Adrenal gland (tissue), 12 donors: Measurements from ENCODE around the gene KLHDC10. TPM values are rescaled to one million over a fixed set of nuclear protein-coding genes. Genes with fewer than 3 reads are reported as not detected.
"Not testable (repeated sequence)": the region's sequence is repeated elsewhere in the genome, so short reads cannot be mapped to it uniquely, and the experiment has no call there.

Experiments used
- DNase-seq, 7 donors: peaks; one replicate each; pipeline ENCODE4 v3.0.0-alpha.2; 2019 to 2020
- H3K27ac ChIP-seq, 5 donors: fragments of 200-600 bp; sonication (generic) in 4 of 5; 1 replicate in 3 of 5; 2 replicates in 2 of 5; pipeline versions ENCODE4 v1.5.1 to v1.8.0; 2016 to 2020; ENCODE audit warnings: mild to moderate bottlenecking in 1 of 5
- H3K27me3 ChIP-seq: fragments of 200-600 bp; 2 replicates; pipeline ENCODE4 v1.8.0; 2021
- H3K36me3 ChIP-seq, 2 donors: fragments of 200-600 bp; replicated peaks in 1 of 2; 1 replicate in 1 of 2; 2 replicates in 1 of 2; pipeline versions ENCODE4 v1.5.1 to v1.8.0; 2018 to 2022
- H3K4me1 ChIP-seq, 2 donors: fragments of 200-600 bp; replicated peaks in 1 of 2; 1 replicate in 1 of 2; 2 replicates in 1 of 2; pipeline versions ENCODE4 v1.5.1 to v1.8.0; 2018 to 2021
- H3K4me3 ChIP-seq, 4 donors: fragments of 200-600 bp; sonication (generic) in 3 of 4; one replicate each; pipeline ENCODE4 v1.5.1; 2016 to 2018
- H3K9me3 ChIP-seq, 3 donors: fragments of 200-600 bp; sonication (generic) in 1 of 3; replicated peaks in 1 of 3; 1 replicate in 2 of 3; 2 replicates in 1 of 3; pipeline versions ENCODE4 v1.5.1 to v1.8.0; 2016 to 2021
- CTCF ChIP-seq, 6 experiments: fragments of 450-650 bp in 4 of 6; fragments of 200-600 bp in 2 of 6; sonication (generic) in 1 of 6; IDR thresholded peaks; 1 replicate in 5 of 6; 2 replicates in 1 of 6; pipeline versions ENCODE4 v1.5.1 to v1.8.0; 2016 to 2021; ENCODE audit warnings: antibody characterized with exemption in 6 of 6, mild to moderate bottlenecking in 2 of 6, moderate library complexity in 1 of 6
- POLR2A ChIP-seq, 2 donors: fragments of 450-650 bp; IDR thresholded peaks; one replicate each; pipeline ENCODE4 v1.6.1; 2017; ENCODE audit warnings: antibody characterized with exemption in 2 of 2, mild to moderate bottlenecking in 2 of 2, moderate library complexity in 1 of 2
- WGBS, 4 donors: extraction: QIAGEN DNeasy Blood & Tissue Kit in 2 of 4; methylation state at CpG; one replicate each; pipeline versions ENCODE4 v1.1.5 to v1.1.7; 2013 to 2017; 5-methylcytosine and 5-hydroxymethylcytosine counted together
- intact Hi-C, 2 donors: fragments of 100-400 bp; cut with DNase I; formaldehyde crosslinking; loops; one replicate each; pipeline versions ENCODE4 v1.14.1 to v1.15.0; 2022 to 2023
- polyA plus RNA-seq, 3 donors: library from polyadenylated mRNA; stranded (reverse); fragments of 200-250 nt in 2 of 3; fragments of 350-450 nt in 1 of 3; fragmentation: Illumina TruSeq in 1 of 3; extraction: RNeasy Lipid Tissue Mini Kit (QIAGEN cat#74804) in 1 of 3; gene quantifications; one replicate each; pipeline ENCODE4 v1.2.3, GENCODE V29; 2013 to 2014
- total RNA-seq, 9 donors: library from RNA; depleted of rRNA in 4 of 9; stranded (reverse); fragments of >200 nt in 4 of 9; fragments of 120-200 nt in 1 of 9; fragmentation: NEBNext Ultra II Directional in 1 of 9; extraction: Animal tissue kit (Norgen Biotek cat#: 25700) in 1 of 9; gene quantifications; one replicate each; pipeline versions ENCODE4 v1.1.0 to v1.2.4, GENCODE V29; 2013 to 2023
- donor health status: healthy with polysubstance abuse.
- donor health status: Bipolar disorder and iron deficiency.
- donor health status: DM: yes; HTN: yes; CAD: no.
- donor health status: DM: no; HTN: no; CAD: no.
- donor health status: DM: no; HTN: no; CAD: no.
- donor health status: DM: yes; HTN: yes; CAD: no.

Gene KLHDC10
- total and polyA plus RNA-seq, 12 donors: 13.4 to 57.2 (median 33.4) TPM

DNA sequence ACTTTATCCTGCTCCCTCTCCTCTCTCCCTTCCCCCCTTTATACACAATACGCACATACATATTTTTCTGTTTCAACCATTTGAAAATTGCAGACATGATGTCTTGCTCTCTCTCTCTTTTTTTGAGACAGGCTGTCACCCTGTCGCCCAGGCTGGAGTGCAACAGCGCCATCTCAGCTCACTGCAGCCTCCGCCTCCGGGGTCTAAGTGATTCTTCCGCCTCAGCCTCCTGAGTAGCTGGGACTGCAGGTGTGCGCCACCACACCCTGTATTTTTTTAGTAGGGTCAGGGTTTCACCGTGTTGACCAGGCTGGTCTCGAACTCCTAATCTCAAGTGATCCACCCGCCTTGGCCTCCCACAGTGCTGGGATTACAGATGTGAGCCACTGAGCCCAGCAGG, 38.5 kb downstream of the KLHDC10 start:
- Histone ChIP-seq H3K9me3 (no peaks in the 10 kb centered on the region), H3K27me3 (no peaks in the 10 kb centered on the region), H3K4me1 (no peaks in the 10 kb centered on the region), H3K36me3 (no peaks in the 10 kb centered on the region), H3K4me3 (no peak overlapping the region), H3K27ac (no peak overlapping the region)
- TF ChIP-seq POLR2A (IDR thresholded peaks at IDR 0.05) (no peak), CTCF (IDR thresholded peaks at IDR 0.05) (no peak)
- intact Hi-C loops: no loop called here
- WGBS, 4 donors: 95 to 99% (median 97%) methylated on average over 10 of the region's 10 CpGs
- no peak for DNase-seq

DNA sequence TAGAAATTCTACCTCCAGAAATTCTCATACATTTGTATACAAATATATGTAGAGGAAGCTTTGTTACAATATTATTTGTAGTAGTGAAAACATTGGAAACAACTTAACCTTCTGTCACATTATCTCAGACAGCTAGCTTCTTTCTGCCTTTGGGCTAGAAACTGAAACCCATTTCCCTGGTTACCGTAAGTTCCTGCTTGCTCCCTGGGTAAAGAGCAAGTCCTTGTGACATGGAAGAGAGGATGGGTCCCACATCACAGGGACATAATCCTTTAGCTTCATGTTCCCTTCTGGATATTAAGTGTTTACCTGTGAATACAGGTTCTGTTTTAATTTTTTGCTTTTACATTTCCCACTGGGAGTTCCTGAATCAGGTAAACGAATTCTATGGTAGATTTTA, 41.8 kb downstream of the KLHDC10 start:
- Histone ChIP-seq H3K36me3 (no peaks in the 10 kb centered on the region), H3K27me3 (no peaks in the 10 kb centered on the region), H3K4me3 (no peak overlapping the region), H3K9me3 (no peaks in the 10 kb centered on the region), H3K4me1 (no peaks in the 10 kb centered on the region), H3K27ac (no peak overlapping the region)
- intact Hi-C loops: no loop called here
- WGBS, 4 donors: 44 to 77% (median 66%) methylated on average over 2 of the region's 2 CpGs
- TF ChIP-seq POLR2A (IDR thresholded peaks at IDR 0.05) (no peak), CTCF (IDR thresholded peaks at IDR 0.05) (no peak)
- DNase-seq: no peak

- Histone ChIP-seq H3K4me3 (no peak overlapping the region), H3K4me1 (no peaks in the 10 kb centered on the region), H3K27ac (no peak overlapping the region), H3K36me3 (peaks cover 0 to 2% of the 10 kb centered on the region in 2 donors), H3K27me3 (no peaks in the 10 kb centered on the region), H3K9me3 (no peaks in the 10 kb centered on the region)
- no peak for DNase-seq
- intact Hi-C loops: no loop called here
- no peak for TF ChIP-seq POLR2A (IDR thresholded peaks at IDR 0.05)
- TF ChIP-seq CTCF (IDR thresholded peaks at IDR 0.05): no peak
- WGBS, 4 donors: 92 to 99% (median 96%) methylated on average over 3 to 4 of the region's 4 CpGs
Observed at GRCh38 chr7:130112662-130113425, 42.5 kb downstream of the KLHDC10 start.

GRCh38 chr7:130113426-130113805, 43.1 kb downstream of the KLHDC10 start:
- H3K4me3 ChIP-seq, intact Hi-C loops, H3K36me3 ChIP-seq, H3K9me3 ChIP-seq, H3K4me1 ChIP-seq, H3K27me3 ChIP-seq, DNase-seq, H3K27ac ChIP-seq: not testable (repeated sequence)
- WGBS, 4 donors: 94 to 98% (median 97%) methylated on average over 5 of the region's 5 CpGs

- H3K9me3 ChIP-seq: no peaks in the 10 kb centered on the region
- H3K27ac ChIP-seq: no peak overlapping the region
- H3K4me1 ChIP-seq: no peaks in the 10 kb centered on the region
- TF ChIP-seq POLR2A (IDR thresholded peaks at IDR 0.05) (no peak), CTCF (IDR thresholded peaks at IDR 0.05) (no peak)
- H3K36me3 ChIP-seq: peaks cover 0 to 7% of the 10 kb centered on the region in 2 donors
- intact Hi-C loops: no loop called here
- H3K4me3 ChIP-seq: no peak overlapping the region
- DNase-seq: no peak
- H3K27me3 ChIP-seq: no peaks in the 10 kb centered on the region
- 84 to 90% (median 87%) methylated on average over 4 of the region's 4 CpGs for WGBS, 4 donors
Observed at GRCh38 chr7:130113887-130114286, 43.6 kb downstream of the KLHDC10 start.
